ENCODE data around the gene AMTN. TPM values are rescaled to one million over a fixed set of nuclear protein-coding genes. Genes with fewer than 3 reads are reported as not detected.
"Not testable (repeated sequence)": the region's sequence is repeated elsewhere in the genome, so short reads cannot be mapped to it uniquely, and the experiment has no call there.

The AMTN gene, protein sequence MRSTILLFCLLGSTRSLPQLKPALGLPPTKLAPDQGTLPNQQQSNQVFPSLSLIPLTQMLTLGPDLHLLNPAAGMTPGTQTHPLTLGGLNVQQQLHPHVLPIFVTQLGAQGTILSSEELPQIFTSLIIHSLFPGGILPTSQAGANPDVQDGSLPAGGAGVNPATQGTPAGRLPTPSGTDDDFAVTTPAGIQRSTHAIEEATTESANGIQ
- total RNA-seq, result not detected

DNA sequence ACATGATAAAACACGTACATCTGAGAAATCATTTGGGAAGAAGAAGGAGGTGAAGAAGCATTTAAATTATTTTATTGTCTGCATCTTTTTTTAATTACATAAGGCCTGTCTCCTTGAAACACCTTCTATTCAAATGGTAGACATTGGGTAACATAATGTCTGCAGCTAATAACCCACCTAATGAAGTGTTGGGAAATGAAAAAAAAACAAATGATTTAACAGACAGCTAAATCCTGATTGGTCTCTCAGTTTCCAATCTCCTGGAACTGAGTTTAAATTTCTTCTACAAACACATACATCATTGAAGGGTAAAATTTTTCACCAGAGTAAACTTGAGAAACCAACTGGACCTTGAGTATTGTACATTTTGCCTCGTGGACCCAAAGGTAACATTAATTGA is at the start of gene AMTN:
AMTN (plus strand) TSS at position 301 of the 400 bp plus-strand sequence. CDS start 209 bp downstream, outside the sequence.
- no peak for DNase-seq
- H3K4me1 ChIP-seq, result no peaks in the 10 kb centered on the region
- H3K36me3 ChIP-seq, result no peaks in the 10 kb centered on the region
- H3K27ac ChIP-seq, result no peak within 1 kb of the TSS
- H3K4me3 ChIP-seq, result no peak within 1 kb of the TSS
- no peaks in the 10 kb centered on the region for H3K27me3 ChIP-seq
- intact Hi-C loops (cut with DNase I; ENCODE audit: low total_unique reads), result no loop called here
- no peaks in the 10 kb centered on the region for H3K9me3 ChIP-seq
- no peak for TF ChIP-seq POLR2A (IDR thresholded peaks at IDR 0.05)
- TF ChIP-seq, protein P1, sequence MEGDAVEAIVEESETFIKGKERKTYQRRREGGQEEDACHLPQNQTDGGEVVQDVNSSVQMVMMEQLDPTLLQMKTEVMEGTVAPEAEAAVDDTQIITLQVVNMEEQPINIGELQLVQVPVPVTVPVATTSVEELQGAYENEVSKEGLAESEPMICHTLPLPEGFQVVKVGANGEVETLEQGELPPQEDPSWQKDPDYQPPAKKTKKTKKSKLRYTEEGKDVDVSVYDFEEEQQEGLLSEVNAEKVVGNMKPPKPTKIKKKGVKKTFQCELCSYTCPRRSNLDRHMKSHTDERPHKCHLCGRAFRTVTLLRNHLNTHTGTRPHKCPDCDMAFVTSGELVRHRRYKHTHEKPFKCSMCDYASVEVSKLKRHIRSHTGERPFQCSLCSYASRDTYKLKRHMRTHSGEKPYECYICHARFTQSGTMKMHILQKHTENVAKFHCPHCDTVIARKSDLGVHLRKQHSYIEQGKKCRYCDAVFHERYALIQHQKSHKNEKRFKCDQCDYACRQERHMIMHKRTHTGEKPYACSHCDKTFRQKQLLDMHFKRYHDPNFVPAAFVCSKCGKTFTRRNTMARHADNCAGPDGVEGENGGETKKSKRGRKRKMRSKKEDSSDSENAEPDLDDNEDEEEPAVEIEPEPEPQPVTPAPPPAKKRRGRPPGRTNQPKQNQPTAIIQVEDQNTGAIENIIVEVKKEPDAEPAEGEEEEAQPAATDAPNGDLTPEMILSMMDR (IDR thresholded peaks at IDR 0.05), result no peak

DNA sequence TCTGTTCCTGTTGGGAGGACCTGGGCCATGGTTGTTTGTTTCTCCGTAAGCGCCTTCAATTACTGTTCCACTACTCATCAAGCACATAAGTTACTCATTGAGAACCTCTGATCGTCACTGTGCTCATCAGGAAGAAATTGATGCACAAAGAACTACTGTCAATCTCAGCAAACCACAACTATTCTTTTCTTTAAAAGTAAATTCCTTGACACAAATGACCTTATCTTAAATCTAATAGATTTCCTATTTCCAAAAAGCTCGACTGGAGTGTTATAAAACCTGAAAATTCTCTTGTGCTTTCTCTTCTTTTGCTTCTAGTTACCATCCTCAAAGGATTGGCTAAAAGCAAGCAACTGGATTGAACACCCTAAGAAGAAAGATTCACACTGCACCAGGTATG is 46.5 kb upstream of the AMTN start, which contains the start of gene MUC7:
MUC7 (plus strand) TSS at position 301 of the 400 bp plus-strand sequence. CDS start 1,825 bp downstream, outside the sequence.
- Histone ChIP-seq H3K4me3 (no peak within 1 kb of the TSS), H3K27me3 (no peaks in the 10 kb centered on the region), H3K27ac (no peak within 1 kb of the TSS), H3K9me3 (no peaks in the 10 kb centered on the region), H3K36me3 (no peaks in the 10 kb centered on the region), H3K4me1 (no peaks in the 10 kb centered on the region)
- no peak for DNase-seq
- intact Hi-C loops (cut with DNase I; ENCODE audit: low total_unique reads), result no loop called here
- no peak for TF ChIP-seq POLR2A (IDR thresholded peaks at IDR 0.05)
- TF ChIP-seq, protein P1 (IDR thresholded peaks at IDR 0.05), result no peak

DNA sequence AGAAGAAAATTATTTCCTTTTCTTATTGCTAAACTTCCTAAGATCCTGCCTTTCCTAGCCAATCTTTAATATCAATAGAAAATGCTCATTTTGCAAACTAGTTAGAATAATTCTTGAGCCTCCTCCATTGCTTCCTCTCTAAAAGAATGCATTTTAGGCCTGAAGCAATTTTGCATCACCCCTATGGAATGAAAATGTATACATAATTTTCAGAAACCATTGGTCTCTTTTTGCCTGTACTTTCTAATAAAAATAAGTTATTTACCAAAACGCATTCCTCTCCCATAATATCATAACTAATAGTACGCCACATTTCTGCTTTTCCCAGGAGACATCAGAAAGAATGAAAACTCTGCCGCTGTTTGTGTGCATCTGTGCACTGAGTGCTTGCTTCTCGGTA is 44.7 kb upstream of the AMTN start:
- Histone ChIP-seq H3K36me3 (no peaks in the 10 kb centered on the region), H3K27ac (no peak overlapping the region), H3K27me3 (no peaks in the 10 kb centered on the region), H3K4me3 (no peak overlapping the region), H3K9me3 (no peaks in the 10 kb centered on the region), H3K4me1 (no peaks in the 10 kb centered on the region)
- intact Hi-C loops (cut with DNase I; ENCODE audit: low total_unique reads), result no loop called here
- TF ChIP-seq POLR2A (IDR thresholded peaks at IDR 0.05), result no peak
- TF ChIP-seq, protein P1 (IDR thresholded peaks at IDR 0.05), result no peak
- DNase-seq, result no peak

DNA sequence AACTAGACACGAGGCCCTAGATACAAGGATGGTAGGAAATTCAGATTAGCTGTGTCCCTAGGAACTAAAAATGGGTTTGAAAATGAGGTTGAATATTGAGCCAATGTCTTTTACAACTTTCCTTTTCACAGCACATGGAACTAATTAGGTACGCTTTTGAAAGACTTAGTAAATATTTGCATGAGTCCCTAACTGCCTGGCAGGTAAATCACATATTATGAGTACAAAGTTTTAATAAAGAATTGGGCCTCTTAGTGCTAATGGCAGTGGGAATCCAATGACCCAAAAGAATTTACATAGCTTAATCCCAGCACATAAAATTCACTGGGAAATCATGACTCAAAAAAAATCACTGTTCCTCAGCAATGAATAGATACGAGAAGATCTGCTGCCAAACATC is 29.6 kb upstream of the AMTN start:
- Histone ChIP-seq H3K4me3 (no peak overlapping the region), H3K36me3 (no peaks in the 10 kb centered on the region), H3K4me1 (no peaks in the 10 kb centered on the region), H3K27ac (no peak overlapping the region), H3K27me3 (no peaks in the 10 kb centered on the region), H3K9me3 (no peaks in the 10 kb centered on the region)
- no peak for DNase-seq
- no peak for TF ChIP-seq POLR2A (IDR thresholded peaks at IDR 0.05)
- TF ChIP-seq, protein P1 (IDR thresholded peaks at IDR 0.05), result no peak
- intact Hi-C loops (cut with DNase I; ENCODE audit: low total_unique reads), result no loop called here

DNA sequence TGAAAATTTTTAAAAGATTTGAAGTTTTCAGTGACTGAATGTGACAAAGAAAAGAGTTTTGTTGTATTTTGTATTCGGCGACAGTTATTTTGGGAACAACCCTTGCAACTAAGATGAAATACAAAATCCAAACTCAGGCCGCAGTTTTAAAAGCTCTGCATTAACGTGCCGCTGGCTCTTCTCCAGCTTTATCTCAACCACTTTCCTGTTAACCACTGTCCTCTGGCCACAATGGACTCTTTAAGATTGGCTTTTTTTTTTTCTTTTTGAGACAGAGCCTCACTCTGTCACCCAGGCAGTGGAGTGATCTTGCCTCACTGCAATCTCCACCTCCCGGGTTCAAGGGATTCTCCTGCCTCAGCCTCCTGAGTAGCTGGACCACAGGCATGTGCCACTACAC is 22.1 kb upstream of the AMTN start:
- H3K36me3 ChIP-seq, result no peaks in the 10 kb centered on the region
- H3K9me3 ChIP-seq, result no peaks in the 10 kb centered on the region
- DNase-seq, result no peak
- H3K4me3 ChIP-seq, result no peak overlapping the region
- TF ChIP-seq, protein P1 (IDR thresholded peaks at IDR 0.05), result no peak
- no peak for TF ChIP-seq POLR2A (IDR thresholded peaks at IDR 0.05)
- no peak overlapping the region for H3K27ac ChIP-seq
- no peaks in the 10 kb centered on the region for H3K27me3 ChIP-seq
- intact Hi-C loops (cut with DNase I; ENCODE audit: low total_unique reads), result no loop called here
- H3K4me1 ChIP-seq, result no peaks in the 10 kb centered on the region

DNA sequence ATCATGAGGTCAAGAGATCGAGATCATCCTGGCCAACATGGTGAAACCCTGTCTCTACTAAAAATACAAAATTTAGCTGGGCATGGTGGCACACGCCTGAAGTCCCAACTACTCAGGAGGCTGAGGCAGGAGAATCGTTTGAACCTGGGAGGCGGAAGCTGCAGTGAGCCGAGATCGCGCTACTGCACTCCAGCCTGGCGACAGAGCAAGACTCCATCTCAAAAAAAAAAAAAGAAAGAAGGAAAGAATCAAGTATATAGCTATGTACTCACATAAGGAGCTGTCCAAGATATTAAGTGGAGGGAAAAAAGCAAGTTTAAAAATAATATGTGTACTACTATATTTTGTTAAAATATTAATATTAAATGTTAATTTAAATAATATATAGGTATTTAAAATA is 16.5 kb upstream of the AMTN start:
- H3K4me1 ChIP-seq; H3K27ac ChIP-seq; DNase-seq; H3K9me3 ChIP-seq; intact Hi-C loops (cut with DNase I; ENCODE audit: low total_unique reads); H3K4me3 ChIP-seq; H3K36me3 ChIP-seq; H3K27me3 ChIP-seq: not testable (repeated sequence)
